K562 (cell line): ENCODE data around the gene MCM7. TPM values are rescaled to one million over a fixed set of nuclear protein-coding genes. Genes with fewer than 3 reads are reported as not detected.

Experiments used
- ATAC-seq: fragments of 200-7000 bp; cut with Tn5 transposase; 3 replicates; pipeline ENCODE4 v1.9.1; 2020; ENCODE audit warnings: moderate library complexity
- BruUV-seq: library from RNA; stranded (reverse); fragments of 400-500 nt; replicated peaks from 2 replicates; lab custom pipeline; 2021; lab: Mats Ljungman, UMichigan
- CTCF ChIA-PET: fragments of 300-600 bp; formaldehyde crosslinking; extraction: SDS; loops from one replicate; lab custom pipeline; 2021; ENCODE audit warnings: low intra/inter-chr PET ratio; lab: Yijun Ruan, JAX
- POLR2A ChIA-PET: fragments of 300-600, 350-650 bp; sonication (Branson Sonifier 250); formaldehyde crosslinking; extraction: SDS; loops from one replicate; lab custom pipeline; 2021; ENCODE audit warnings: antibody characterized with exemption, inconsistent platforms; lab: Yijun Ruan, JAX
- DNase-seq, 4 experiments: peaks; one replicate each; pipeline versions ENCODE4 v3.0.0 to v3.0.0-alpha.2; 2011 to 2018; ENCODE audit warnings: low spot score in 3 of 4, mixed read lengths in 3 of 4; ENCODE audit errors: extremely low read depth in 1 of 4
- FAIRE-seq: peaks from 2 replicates; lab custom pipeline; 2011; peaks lifted over from hg19 to GRCh38; lab: Jason Lieb, UNC
- H2AFZ ChIP-seq: 2 replicates; pipeline ENCODE4 v1.6.0; 2011; ENCODE audit warnings: low read depth, low read length, control low read depth, inconsistent platforms
- H3K27ac ChIP-seq: fragments of 200-600 bp; 3 replicates; pipeline ENCODE4 v1.8.0; 2011; ENCODE audit warnings: low read depth, mild to moderate bottlenecking, control low read depth, inconsistent platforms, low read length, moderate library complexity, mixed read lengths; ENCODE audit errors: extremely low read depth
- H3K27me3 ChIP-seq, 2 experiments: fragments of 300-600 bp in 1 of 2; 2 replicates in 1 of 2; 3 replicates in 1 of 2; pipeline versions ENCODE4 v1.6.0 to v1.8.0; 2011; ENCODE audit warnings: inconsistent platforms in 2 of 2, low read length in 2 of 2, mild to moderate bottlenecking in 1 of 2, mixed read lengths in 1 of 2, moderate library complexity in 1 of 2; ENCODE audit not compliant: control insufficient read depth in 2 of 2, insufficient read depth in 2 of 2
- H3K36me3 ChIP-seq: fragments of 300-600 bp; 3 replicates; pipeline ENCODE4 v1.8.0; 2011; ENCODE audit warnings: mild to moderate bottlenecking, low read length, inconsistent platforms; ENCODE audit not compliant: control insufficient read depth, insufficient read depth
- H3K4me1 ChIP-seq, 2 experiments: fragments of 200-600 bp in 1 of 2; replicated peaks in 1 of 2; 2 replicates in 1 of 2; 3 replicates in 1 of 2; pipeline versions ENCODE4 v1.5.1 to v1.8.0; 2011; ENCODE audit warnings: inconsistent platforms in 2 of 2, low read length in 2 of 2, mild to moderate bottlenecking in 1 of 2, mixed read lengths in 1 of 2, moderate library complexity in 1 of 2; ENCODE audit not compliant: control insufficient read depth in 2 of 2, insufficient read depth in 2 of 2
- H3K4me2 ChIP-seq: 2 replicates; pipeline ENCODE4 v1.6.1; 2011; ENCODE audit warnings: low read length, control low read depth, inconsistent platforms, mixed read lengths; ENCODE audit not compliant: insufficient read depth
- H3K4me3 ChIP-seq: fragments of 200-600 bp; sonication (generic), shearing (Covaris generic); 2 replicates; pipeline ENCODE4 v1.5.1; 2016; ENCODE audit warnings: control low read depth, inconsistent platforms
- H3K79me2 ChIP-seq: fragments of 200-600 bp; 3 replicates; pipeline ENCODE4 v1.8.0; 2011; ENCODE audit warnings: low read length, inconsistent platforms; ENCODE audit not compliant: control insufficient read depth, insufficient read depth
- H3K9ac ChIP-seq, 2 experiments: 2 replicates each; pipeline versions ENCODE4 v1.6.0 to v1.6.1; 2011; ENCODE audit warnings: low read depth in 2 of 2, low read length in 2 of 2, control low read depth in 1 of 2, inconsistent platforms in 1 of 2, mild to moderate bottlenecking in 1 of 2, mixed read lengths in 1 of 2; ENCODE audit not compliant: insufficient read depth in 1 of 2
- H3K9me1 ChIP-seq: one replicate; pipeline ENCODE4 v1.6.0; 2011; ENCODE audit warnings: inconsistent platforms, mild to moderate bottlenecking, low read length, moderate library complexity; ENCODE audit not compliant: control insufficient read depth, insufficient read depth
- H3K9me3 ChIP-seq: replicated peaks from 2 replicates; pipeline ENCODE4 v1.5.1; 2011; ENCODE audit warnings: low read depth, low read length, inconsistent platforms; ENCODE audit not compliant: control insufficient read depth, insufficient read depth
- H4K20me1 ChIP-seq: replicated peaks from 2 replicates; pipeline ENCODE4 v1.6.1; 2011; ENCODE audit warnings: low read length, inconsistent platforms, mixed read lengths; ENCODE audit not compliant: control insufficient read depth, insufficient read depth
- DIDO1 ChIP-seq: fragments of 450-650 bp; IDR thresholded peaks from 2 replicates; pipeline ENCODE4 v1.6.1; 2016; ENCODE audit warnings: low read depth, missing biosample characterization, missing genetic modification characterization
- KAT2B ChIP-seq: IDR thresholded peaks from one replicate; pipeline ENCODE4 v1.6.1; 2012; ENCODE audit warnings: low read depth, mild to moderate bottlenecking, control low read depth, inconsistent platforms, low read length, moderate library complexity
- MYBL2 ChIP-seq, 2 experiments: fragments of 450-650 bp in 1 of 2; sonication (generic) in 1 of 2; formaldehyde crosslinking in 1 of 2; IDR thresholded peaks; 2 replicates each; pipeline versions ENCODE4 v1.6.1 to v1.8.1; 2017 to 2022; ENCODE audit warnings: borderline replicate concordance in 1 of 2, inconsistent platforms in 1 of 2, low read depth in 1 of 2, mild to moderate bottlenecking in 1 of 2, missing genetic modification reagents in 1 of 2, moderate library complexity in 1 of 2
- ZNF445 ChIP-seq: fragments of 250-450 bp; sonication (Bioruptor Pico); IDR thresholded peaks from 2 replicates; pipeline ENCODE4 v1.4.0; 2020; ENCODE audit warnings: low read depth, mild to moderate bottlenecking, moderate library complexity
- WGBS: fragments of 100-300 bp; shearing (Covaris generic); methylation state at CpG from one replicate; pipeline ENCODE4 v1.1.6; 2016; ENCODE audit warnings: low coverage, mixed read lengths; ENCODE audit not compliant: insufficient coverage; ENCODE audit errors: missing lambda C conversion rate; 5-methylcytosine and 5-hydroxymethylcytosine counted together
- in situ Hi-C: fragments of 300-500 bp; cut with MboI; formaldehyde crosslinking; loops from 4 replicates; pipeline ENCODE4 v1.15.0; 2018; ENCODE audit warnings: inconsistent platforms, mixed read lengths
- intact Hi-C: fragments of 100-400 bp; cut with micrococcal nuclease; formaldehyde crosslinking; loops from 2 replicates; pipeline ENCODE4 v1.14.2; 2022
- polyA plus RNA-seq, 8 experiments: library from polyadenylated mRNA; depleted of rRNA in 4 of 8; stranded (reverse) in 5 of 8; unstranded in 3 of 8; fragments of >200 nt; fragmentation: Nextera tagmentation in 2 of 8; fragmentation: Illumina TruSeq in 1 of 8; extraction: Ambion mirVana in 2 of 8; extraction: Trizol in 1 of 8; gene quantifications; 2 replicates each; pipeline versions ENCODE4 v1.2.1 to v1.2.3, GENCODE V29; 2011 to 2014; ENCODE audit warnings: inconsistent platforms in 1 of 8, missing spikeins in 1 of 8
- total RNA-seq, 7 experiments: library from RNA; depleted of rRNA in 6 of 7; stranded (reverse); fragments of >200 nt in 6 of 7; fragmentation: Illumina TruSeq in 2 of 7; extraction: Trizol in 2 of 7; gene quantifications; 2 replicates each; pipeline versions ENCODE4 v1.2.1 to v1.2.3, GENCODE V29; 2011 to 2021; ENCODE audit warnings: low replicate concordance in 1 of 7
- TF ChIP-seq, protein P1 (sequence below): IDR thresholded peaks from 2 replicates; pipeline ENCODE4 v1.6.1; 2014; ENCODE audit warnings: antibody characterized with exemption

Gene MCM7
- total and polyA plus RNA-seq, 9 of the 15 experiments (the other 6 are each of a cell fraction or from before 2014, with no cell fraction given): 329 to 856 (median 437) TPM

DNA sequence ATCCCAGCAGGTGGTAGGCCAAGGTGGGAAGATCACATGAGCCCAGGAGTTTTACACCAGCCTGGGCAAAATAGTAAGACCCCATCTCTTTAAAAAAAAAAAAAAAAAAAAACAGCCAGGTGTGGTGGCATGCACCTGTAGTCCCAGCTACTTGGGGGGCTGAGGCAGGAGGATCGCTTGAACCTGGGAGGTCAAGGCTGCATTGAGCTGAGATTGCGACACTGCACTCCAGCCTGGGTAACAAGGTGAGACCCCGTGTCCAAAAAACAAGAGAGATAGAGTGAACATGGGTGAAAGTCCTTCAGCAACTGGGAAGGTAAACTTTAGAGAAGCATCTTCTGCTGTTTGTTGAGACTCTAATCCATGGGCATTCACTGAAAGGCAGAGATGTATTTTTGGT lies 41.3 kb upstream of the MCM7 start:
- no peak for ATAC-seq
- Histone ChIP-seq H3K9ac (no peak overlapping the region), H3K4me2 (no peak overlapping the region), H3K27me3 (peaks cover 11 to 18% of the 10 kb centered on the region in 2 experiments; a peak in 4 of 5 replicates), H3K9me1 (no peaks in the 10 kb centered on the region), H3K36me3 (no peaks in the 10 kb centered on the region), H2AFZ (no peak overlapping the region), H3K4me1 (no peaks in the 10 kb centered on the region), H3K9me3 (no peaks in the 10 kb centered on the region), H4K20me1 (no peaks in the 10 kb centered on the region), H3K4me3 (no peak overlapping the region), H3K79me2 (no peaks in the 10 kb centered on the region), H3K27ac (no peak overlapping the region)
- BruUV-seq: no TSS peak
- ChIA-PET POLR2A (interaction anchor here (0.6 to 2.1 kb wide), 3 partner anchors 10 to 567 kb away, joined by 3 to 6 read pairs (median 4); no protein-coding TSS in a partner anchor), CTCF (interaction anchor here (0.6 kb wide), 1 partner anchor 12 kb away, joined by 3 read pairs; no protein-coding TSS in a partner anchor)
- 17% methylated on average over 3 of the region's 3 CpGs for WGBS
- FAIRE-seq: no peak
- DNase-seq: no peak
- TF ChIP-seq DIDO1 (tag) (no peak), KAT2B (no peak), ZNF445 (no peak), MYBL2 (IDR thresholded peaks at IDR 0.05; ENCODE audit: low read depth) (no peak), MYBL2 (CRISPR knock-in tag; IDR thresholded peaks at IDR 0.05; ENCODE audit: borderline replicate concordance) (no peak)
- TF ChIP-seq, protein P1, sequence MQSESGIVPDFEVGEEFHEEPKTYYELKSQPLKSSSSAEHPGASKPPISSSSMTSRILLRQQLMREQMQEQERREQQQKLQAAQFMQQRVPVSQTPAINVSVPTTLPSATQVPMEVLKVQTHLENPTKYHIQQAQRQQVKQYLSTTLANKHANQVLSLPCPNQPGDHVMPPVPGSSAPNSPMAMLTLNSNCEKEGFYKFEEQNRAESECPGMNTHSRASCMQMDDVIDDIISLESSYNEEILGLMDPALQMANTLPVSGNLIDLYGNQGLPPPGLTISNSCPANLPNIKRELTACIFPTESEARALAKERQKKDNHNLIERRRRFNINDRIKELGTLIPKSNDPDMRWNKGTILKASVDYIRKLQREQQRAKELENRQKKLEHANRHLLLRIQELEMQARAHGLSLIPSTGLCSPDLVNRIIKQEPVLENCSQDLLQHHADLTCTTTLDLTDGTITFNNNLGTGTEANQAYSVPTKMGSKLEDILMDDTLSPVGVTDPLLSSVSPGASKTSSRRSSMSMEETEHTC: no peak
- in situ Hi-C loops: no loop called here
- intact Hi-C loops: no loop called here
